HG03558 (cell line): Measurements from ENCODE around the gene KPNB1.

Experiments
- ATAC-seq: cut with Tn5 transposase; IDR thresholded peaks from one replicate; pipeline ENCODE4 v1.9.1; 2021; ENCODE audit warnings: moderate number of reproducible peaks; ENCODE audit not compliant: unreplicated experiment; ENCODE audit errors: extremely low read depth

The KPNB1 gene

GRCh38 chr17:47635734-47636133, 14.0 kb upstream of the KPNB1 start:
- ATAC-seq = no peak

- ATAC-seq = no peak
Observed at GRCh38 chr17:47636273-47637030, 13.3 kb upstream of the KPNB1 start.

DNA sequence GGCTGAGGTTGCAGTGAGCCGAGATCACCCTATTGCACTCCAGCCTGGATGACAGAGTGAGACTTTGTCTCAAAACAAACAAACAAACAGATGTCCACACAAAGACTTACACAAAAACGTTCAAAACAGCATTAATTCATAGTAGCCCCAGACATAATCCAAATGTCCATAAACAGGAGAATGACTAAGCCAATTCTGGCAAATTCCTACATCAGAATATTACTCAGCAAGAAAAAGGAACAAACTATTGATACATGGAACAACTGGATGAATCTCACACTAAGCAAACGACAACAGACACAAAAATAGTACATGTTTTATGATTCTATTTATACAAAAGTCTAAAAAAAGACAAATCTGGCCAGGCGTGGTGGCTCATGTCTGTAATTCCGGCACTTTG, 10.8 kb upstream of the KPNB1 start:
- ATAC-seq = no peak

DNA sequence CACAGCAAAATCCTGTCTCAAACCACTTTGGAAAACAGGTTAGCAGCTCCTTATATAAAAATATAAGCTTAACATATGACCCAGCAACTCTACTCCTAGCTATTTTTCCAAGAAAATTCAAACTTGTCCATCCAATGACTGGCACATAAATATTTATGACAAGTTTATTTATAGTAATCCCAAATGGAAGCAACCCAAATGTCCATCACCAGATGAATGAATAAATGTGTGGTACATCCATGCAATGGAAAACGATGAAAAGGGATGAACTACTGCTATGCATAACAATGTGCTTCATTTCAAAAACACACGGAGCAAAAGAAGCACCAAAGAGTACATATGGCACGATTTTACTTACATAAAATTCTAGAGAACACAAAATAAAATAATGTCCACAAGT, 9.6 kb upstream of the KPNB1 start:
- ATAC-seq = no peak

GRCh38 chr17:47641202-47641601, 8.5 kb upstream of the KPNB1 start:
- no peak for ATAC-seq

GRCh38 chr17:47643116-47643515, 6.6 kb upstream of the KPNB1 start:
- ATAC-seq = no peak

- no peak for ATAC-seq
Observed at GRCh38 chr17:47644324-47644723, 5.4 kb upstream of the KPNB1 start.

DNA sequence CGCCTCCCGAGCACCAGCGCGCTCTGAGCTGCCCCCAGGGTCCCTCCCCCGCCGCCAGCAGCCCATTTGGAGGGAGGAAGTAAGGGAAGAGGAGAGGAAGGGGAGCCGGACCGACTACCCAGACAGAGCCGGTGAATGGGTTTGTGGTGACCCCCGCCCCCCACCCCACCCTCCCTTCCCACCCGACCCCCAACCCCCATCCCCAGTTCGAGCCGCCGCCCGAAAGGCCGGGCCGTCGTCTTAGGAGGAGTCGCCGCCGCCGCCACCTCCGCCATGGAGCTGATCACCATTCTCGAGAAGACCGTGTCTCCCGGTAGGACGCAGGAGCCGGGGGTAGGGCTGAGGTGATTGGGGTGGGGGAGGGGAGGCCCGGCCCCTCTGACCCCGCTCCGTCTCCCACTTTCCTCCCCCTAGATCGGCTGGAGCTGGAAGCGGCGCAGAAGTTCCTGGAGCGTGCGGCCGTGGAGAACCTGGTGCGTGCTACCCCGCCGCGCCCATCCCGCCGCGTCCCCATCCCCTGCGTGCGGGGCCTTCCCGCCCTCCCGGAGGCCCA, 329 bp downstream of the KPNB1 start:
- no peak for ATAC-seq

- peak; percentile 43 for ATAC-seq
Observed at GRCh38 chr17:47650525-47651522, 1.1 kb downstream of the KPNB1 start.

- ATAC-seq = no peak
Observed at GRCh38 chr17:47651704-47652103, 2.0 kb downstream of the KPNB1 start.

GRCh38 chr17:47652570-47652969, 2.9 kb downstream of the KPNB1 start:
- no peak for ATAC-seq

DNA sequence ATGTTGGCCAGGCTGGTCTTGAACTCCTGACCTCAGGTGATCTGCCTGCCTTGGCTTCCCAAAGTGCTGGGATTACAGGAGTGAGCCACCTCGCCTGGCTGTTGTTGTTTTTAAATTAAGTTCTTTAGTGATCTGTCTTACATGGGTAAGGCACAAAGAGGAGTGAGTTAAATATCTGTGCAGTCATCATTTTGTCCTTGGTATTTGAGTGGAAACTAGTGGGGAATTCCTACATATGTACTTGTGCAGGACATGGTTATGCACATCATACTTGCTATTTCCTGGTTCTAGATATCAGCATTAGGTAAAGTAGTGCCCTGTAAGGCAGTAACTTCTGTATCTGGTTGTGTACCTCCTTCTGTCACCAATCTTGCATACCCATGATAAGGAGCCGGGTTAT, 3.7 kb downstream of the KPNB1 start:
- no peak for ATAC-seq

- ATAC-seq = no peak
Observed at GRCh38 chr17:47654991-47655390, 5.3 kb downstream of the KPNB1 start.

GRCh38 chr17:47660064-47660492, 10.4 kb downstream of the KPNB1 start:
- peak; percentile 56 for ATAC-seq

DNA sequence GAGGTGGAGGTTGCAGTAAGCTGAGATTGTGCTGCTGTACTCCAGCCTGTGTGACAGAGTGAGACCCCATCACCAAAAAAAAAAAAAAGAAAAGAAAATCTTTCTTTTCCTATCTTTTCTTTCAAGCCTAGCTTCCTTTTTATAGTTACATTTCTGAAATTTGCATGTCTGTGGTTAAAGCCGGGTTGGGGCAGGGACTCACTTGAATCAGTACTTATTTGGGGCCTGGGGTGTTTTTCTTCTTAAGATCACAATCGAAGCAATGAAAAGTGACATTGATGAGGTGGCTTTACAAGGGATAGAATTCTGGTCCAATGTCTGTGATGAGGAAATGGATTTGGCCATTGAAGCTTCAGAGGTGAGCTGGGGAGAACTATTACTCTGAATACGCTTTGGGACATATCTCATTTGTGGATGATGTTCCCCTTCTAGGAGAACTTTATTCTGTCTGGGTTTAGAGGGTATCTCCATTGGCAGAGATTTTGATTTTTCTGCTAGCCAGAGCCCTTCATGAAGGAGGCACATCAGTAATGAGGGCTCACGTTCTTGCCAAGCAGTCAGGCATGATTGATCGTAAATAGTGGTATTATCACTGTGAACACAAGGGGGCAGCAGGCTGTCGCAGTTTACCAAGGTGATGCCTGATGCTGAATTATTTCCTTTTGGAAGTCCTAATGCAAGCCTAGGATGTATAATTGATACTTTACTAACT, 14.3 kb downstream of the KPNB1 start:
- no peak for ATAC-seq

DNA sequence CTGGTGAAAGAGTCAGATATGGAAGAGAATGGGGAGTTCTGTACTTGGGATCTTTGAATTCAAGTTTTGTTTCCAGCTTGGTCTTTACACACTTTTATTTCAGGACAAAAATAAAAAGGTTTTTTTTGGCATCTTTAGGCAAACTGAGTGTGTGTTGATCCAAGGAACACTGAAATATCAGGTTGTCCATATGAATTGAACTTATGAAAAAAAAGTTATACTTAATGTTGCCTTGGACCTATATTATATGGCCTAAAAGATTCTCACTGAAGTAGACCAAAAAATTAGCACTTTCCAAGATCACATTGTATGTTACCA, 14.9 kb downstream of the KPNB1 start:
- no peak for ATAC-seq

DNA sequence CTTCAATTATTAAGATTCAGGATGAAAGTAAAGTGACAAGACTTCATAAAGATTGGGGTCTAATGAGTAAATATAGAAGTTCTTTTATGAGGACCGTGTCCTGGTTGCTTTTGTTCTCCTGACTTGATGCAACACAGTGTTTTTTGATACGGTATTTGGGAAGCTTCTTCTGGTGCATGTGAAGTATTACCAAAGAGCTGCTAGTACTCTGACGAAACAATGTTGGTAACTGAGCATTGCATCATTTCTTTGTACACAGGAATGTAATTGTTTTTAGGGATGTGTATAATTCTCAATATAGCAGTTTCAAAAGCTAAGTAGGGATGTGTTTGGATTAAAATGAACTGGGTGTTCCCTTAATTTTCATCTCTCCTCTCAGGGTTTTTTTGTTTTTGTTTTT, 15.9 kb downstream of the KPNB1 start:
- ATAC-seq = no peak

GRCh38 chr17:47669081-47669480, 19.4 kb downstream of the KPNB1 start:
- ATAC-seq = no peak

GRCh38 chr17:47670064-47670463, 20.3 kb downstream of the KPNB1 start:
- ATAC-seq = no peak

DNA sequence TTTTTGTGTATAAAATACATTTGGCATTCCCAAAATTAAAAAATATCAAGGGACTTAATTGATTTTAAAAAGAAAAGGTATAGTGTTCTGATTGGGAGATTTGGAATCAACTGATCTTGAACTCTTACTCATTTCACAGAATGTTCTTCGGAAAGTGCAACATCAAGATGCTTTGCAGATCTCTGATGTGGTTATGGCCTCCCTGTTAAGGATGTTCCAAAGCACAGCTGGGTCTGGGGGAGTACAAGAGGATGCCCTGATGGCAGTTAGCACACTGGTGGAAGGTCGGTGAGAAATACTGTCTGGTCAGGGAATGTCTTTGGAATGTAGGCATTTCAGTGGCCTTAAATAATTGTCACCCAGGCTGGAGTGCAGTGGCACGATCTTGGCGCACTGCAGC, 24.8 kb downstream of the KPNB1 start:
- ATAC-seq = no peak
